GM18867 (cell line): Measurements from ENCODE around the gene RDH14.
A peak's percentile ranks its signal among the peaks of the same experiment; 100 is the strongest.

Experiments
- ATAC-seq: cut with Tn5 transposase; IDR thresholded peaks from one replicate; pipeline ENCODE4 v1.9.1; 2021; ENCODE audit warnings: mild to moderate bottlenecking, moderate library complexity; ENCODE audit not compliant: unreplicated experiment

The RDH14 gene

DNA sequence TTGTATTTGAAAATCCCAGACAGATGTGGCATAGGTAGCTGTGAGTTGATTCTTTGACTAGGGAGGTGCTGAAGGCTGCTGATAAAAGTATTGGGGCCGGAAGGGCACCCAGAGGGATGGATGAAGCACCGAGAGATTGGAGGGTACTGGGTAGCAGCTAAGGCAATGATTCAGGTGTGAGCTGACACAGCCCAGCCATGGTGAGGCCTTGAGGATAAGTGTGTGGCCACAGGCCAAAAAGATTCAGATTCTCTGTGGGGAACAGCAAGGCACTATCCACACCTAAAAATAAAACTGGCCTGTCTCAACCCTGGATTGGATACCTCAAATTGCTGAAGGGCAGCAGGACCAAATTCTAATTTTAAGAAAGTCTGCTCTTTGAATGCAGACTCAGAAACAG is 35.2 kb downstream of the RDH14 start:
- no peak for ATAC-seq

DNA sequence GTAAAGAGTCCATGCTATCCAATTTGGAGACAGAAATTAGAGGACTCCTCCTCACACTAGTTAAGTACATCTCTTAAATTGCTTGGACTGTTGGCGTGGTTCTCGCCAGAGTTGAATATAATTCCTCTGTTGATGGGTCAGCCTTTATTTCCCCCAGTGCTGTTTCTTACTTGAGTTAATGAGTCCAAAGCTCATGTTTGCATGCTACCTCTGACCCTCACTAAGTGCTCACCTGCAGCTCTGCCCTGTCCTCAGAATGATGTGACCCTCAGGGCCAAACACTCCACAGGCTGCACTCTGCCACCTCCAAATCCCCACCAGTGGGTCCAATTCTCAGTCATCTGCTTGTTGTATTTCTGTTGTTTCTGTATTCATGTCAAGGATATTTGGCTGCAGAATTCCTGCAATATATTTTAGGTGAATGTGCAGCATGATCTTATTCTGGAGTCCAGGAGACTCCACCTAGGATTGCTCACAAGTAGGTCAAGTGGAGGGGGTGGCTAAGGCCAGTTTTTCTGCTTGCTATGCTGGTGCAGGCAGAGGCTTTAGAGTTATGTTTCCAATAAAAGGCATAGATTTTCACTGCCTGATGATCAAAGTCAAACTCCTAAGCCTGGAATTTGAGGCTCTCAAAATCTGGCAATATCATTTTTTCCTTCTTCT is 37.8 kb downstream of the RDH14 start:
- ATAC-seq = no peak

DNA sequence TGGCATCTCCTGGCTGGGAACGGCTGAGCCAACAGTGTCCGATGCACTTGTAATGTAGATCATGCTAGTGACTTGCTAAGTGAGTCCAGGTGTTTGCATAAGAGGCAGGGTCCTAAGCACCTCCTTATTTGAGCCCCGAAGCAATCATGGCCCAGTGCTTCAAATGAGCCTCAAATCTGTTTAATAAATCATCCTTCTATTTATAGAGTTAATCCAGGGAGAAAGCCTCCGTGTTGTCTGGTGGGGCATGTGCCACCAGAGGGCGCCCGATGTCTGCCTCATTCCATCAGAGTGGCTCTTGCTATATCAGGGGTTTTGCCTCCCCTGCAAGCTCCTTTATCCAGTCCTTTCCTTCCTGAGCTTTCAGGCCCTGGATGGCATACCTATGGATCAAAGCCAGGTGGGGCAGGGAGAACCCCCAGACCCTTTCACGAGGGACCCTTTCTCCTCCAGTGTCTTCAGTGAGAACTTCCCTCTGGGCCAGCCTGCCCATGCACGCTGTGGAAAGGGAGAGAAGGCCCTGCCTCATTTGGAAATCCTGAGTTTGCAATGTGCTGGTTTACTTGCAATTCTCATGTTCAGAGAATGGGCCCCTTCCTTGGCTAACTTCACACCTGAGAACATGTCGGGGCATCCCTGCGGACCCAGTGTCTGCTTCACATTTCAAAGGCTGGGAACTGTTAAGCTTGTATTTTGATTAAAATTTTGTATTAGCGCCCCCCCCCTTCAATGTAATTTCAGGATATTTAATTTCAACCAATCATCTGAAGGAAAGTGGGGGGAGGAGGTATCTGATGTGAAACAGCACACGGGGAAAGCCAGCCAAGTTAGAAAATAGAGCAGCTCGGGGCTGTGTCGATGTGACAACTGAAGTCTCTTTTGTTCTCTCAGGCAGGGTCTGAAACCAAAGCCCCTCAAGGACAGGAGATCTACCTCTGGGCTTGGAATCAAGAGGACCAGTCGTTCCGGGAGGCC is 39.7 kb downstream of the RDH14 start:
- ATAC-seq = peak; percentile 89

DNA sequence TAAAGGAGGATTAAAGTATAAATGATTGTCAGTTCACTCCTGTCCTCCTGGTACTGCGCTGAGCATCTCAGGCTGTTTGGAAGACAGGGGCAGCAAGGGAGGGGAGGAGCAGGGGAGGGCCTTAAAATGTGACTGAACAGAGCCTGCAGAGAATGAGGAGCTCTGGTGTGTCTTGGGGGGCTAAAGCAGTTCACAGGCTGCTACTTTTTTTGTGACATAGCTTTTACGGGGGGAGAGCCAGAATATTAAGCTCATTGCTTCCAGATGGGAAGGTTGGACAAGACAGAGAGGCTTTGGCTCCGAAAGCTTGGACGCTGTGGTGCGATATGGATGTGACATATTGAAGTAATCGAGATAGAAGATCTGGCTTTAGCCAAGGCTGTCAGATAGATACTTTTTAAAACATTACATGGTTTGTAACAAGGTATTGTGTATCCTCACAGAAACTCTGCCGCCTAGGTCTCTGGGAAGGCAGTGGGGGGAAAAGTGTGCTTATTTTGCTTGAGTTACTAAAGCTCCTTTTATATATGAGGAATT is 40.5 kb downstream of the RDH14 start:
- ATAC-seq = no peak

DNA sequence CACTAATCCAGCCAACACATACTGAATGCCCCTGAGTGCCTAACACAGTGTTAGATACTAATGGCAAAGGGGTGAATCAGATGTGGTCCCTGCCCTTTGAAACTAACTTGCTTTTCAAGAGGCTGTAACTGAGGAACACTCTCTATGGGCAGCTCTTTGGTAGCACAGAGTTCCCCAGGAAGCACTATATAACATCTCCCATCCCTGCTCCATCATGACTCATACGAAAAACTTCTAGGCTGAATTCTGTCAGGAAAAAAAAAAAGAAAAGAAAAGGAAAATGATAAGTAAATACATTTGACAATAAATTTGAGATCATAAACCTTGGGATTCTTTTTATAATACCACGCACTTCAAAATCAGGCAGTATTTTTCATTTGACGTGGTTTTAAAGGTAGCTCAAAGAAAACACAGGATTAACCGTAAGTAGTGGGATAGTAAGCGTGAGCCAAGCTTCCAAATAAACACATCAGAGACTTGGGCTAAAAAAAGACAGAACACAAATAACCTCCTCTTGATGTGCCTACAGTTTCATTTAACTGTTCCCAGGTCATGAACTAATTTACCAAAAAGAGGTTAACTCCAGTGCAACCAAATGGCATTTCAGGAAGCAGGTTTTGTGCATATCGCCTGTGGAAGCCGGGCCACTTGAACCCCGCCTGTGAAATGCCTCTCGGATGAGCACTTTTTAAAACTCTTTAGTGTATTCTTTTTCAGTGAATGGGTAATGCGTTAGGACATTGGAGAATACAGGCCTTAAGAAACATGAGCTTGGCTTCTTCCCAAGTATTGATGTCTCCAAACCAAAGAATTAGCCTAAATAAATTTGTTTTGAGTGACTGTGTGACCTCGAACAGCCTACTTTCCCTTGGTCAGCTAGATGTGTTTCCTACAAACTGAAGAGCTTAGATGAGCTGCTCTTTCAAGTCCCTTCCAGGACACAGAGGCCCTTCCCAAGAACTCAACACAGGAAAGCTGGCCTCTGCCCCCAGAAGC is 42.0 kb downstream of the RDH14 start:
- ATAC-seq = no peak

DNA sequence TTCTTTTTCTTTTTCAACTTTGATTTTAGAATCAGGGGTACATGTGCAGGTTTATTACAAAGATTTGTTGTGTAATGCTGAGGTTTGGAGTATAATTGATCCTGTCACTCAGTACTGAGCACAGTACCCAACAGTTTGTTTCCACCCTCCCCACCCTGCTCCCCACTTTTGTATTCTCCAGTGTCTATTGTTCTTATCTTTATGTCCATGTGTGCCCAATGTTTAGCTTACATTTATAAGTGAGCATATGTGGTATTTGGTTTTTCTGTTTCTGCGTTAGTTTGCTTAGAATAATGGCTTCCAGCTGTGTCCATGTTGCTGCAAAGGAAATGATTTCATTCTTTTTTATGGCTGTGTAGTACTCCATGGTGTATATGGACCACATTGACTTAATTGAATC is 43.1 kb downstream of the RDH14 start:
- no peak for ATAC-seq

DNA sequence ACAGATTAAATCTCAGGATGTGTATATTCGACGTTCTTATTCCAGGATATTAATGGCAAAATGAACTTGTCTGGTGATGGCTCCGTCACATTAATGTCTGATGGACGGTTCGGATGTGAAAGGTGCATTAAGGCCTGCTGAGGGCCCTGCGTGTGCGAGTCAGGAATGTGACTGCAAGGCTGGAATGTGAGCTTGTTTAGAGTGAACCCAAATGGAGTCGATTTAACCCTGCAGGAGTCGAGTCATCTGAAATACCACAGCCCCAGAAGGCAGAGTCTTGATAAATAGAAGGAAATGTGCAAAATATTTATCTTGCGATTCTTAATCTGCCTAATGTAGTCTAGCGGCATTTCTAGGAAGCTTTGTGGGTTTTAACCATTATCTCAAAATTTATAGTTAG is 44.3 kb downstream of the RDH14 start:
- no peak for ATAC-seq

DNA sequence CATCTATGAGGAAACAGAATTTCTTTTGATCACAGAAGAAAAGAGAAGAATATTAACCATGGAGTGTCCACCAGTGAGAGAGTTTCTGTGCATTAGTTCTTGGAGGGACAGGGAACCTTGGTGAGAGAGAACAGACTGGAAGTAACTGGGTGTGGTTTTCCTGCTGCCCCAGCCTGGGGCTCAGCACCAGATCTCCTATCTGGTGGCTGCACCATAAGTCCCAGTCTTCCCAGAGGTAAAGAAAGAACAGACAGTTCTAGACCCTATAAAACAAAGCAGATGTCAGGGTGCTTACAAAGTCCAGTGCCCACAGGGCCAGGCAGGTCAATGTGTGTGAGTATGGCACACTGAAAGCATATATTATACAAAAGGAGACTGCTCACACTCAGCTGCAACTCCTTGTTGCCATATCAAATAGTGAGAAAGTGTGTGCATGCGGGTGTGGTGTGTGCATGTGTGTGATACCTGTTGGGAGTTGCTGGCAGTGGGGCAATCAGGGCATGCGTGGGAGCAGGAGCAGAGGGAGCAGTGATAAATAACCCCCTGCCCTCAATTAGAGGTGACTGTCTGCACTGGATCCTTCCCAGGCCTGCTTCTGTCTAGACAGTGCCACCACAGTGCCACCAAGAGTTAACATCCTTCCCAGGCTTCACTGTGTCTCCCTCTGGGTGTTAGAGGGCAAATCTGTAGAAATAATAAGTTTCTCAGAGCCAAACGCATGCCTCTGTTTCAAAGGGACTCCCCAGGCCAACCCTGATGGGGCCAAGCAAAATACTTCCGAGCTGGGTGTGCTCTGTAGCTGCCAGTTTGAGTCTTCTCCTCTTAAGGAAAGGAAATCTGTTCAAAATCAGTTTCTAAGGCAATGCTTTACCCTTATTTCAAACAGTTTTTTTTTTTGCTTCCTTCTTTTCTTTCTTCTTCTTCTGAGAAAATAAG is 45.7 kb downstream of the RDH14 start:
- no peak for ATAC-seq

DNA sequence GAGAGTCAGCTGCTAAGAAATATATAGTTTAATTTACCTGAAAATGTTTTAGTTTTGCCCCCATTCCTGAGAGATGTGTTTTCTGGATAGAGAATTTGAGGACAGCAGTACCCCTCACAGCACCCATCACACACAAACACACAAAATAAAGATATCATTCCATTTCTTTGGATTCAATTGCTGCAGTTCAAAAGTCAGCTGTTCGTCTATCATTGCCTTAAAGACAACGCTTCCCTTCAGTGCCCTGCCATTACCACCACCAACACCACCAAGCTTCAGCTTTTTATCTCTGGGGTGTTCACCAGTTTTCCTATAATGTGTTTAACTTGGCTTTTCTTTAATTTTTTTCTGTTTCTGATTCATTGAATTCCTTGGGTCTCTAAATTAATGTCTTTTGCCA is 49.7 kb downstream of the RDH14 start:
- no peak for ATAC-seq

DNA sequence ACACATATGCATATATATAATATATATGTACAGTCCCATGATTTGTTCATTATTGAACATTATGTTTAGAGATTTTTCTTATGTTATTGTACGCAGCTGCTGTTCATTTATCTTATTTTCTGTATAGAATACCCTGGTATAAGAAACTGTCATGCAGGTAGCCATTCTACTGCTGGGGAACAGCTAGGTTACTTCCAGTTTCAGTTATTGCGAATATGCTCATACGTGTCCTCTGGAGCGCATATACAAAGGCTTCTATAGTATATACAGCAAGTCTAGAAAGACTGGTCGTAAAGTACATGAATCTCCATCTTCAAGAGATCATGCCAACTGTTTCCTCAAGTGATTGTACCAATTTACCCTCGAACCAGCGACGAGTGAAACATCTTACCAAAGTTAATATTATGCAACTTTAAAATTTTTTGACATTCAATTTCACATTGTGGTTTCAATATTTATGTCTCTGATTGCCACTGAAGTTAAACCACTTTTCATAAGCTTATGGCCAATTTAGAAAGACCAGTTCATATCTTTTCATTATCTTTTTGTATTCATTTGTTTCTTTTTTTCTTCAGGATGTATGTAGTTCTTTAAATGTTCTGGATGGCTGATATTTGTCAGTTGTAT is 53.5 kb downstream of the RDH14 start:
- ATAC-seq = peak; percentile 40

DNA sequence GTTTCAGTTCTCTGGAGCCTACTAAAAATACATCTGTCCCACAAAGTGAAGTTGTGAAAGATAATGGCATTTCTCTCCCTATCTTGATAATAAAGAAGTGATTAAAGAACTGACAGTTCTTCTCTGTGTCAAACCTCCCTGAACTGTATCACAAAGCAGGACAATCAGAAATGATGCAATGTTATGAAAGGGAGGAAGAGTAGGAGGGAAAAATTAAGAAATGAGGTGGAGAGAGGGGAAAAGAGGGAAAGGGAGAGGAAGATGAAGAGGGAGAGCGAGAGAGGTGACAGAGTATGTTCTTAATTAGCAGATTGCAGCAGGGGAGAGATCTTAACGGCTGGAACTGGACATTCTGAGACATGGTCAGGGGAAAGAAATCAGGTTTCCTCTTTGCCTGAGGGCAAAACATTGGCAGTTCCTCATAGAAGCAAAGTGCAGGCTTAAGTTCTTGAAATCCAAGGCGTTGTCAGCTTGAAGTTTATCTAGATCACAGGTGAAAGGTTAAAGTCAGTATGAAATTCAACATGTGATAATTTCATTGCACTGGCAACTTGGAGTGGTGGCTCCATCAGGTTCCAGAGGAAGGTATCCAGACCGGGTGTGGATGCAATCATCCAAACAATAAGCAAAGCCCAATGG is 54.6 kb downstream of the RDH14 start:
- no peak for ATAC-seq
